Smooth muscle cell of the umbilical artery (primary cell): ENCODE measurements around the gene GRIA1. TPM values are rescaled to one million over a fixed set of nuclear protein-coding genes. Genes with fewer than 3 reads are reported as not detected.

Experiments
- total RNA-seq: library from RNA; depleted of rRNA; stranded (reverse); fragments of >200 nt; gene quantifications from 2 replicates; pipeline ENCODE4 v1.2.3, GENCODE V29; 2014

The GRIA1 gene
- total RNA-seq = 0.59 and 0.60 TPM in 2 replicates

GRCh38 chr5:153490118-153491037 is at the start of gene GRIA1:
GRIA1 (plus strand) TSS chr5:153490670.

